Brain microvascular endothelial cell (primary cell): ENCODE measurements around the gene KIRREL3.

Source experiments
- DNase-seq: peaks from one replicate; pipeline ENCODE4 v3.0.0-alpha.2; 2020
- H3K27ac ChIP-seq: fragments of 250-450 bp; sonication (Bioruptor Pico); 2 replicates; pipeline ENCODE4 v1.5.1; 2020; ENCODE audit warnings: mild to moderate bottlenecking, moderate library complexity
- H3K27me3 ChIP-seq: fragments of 250-450 bp; sonication (Bioruptor Pico); replicated peaks from 2 replicates; pipeline ENCODE4 v1.5.1; 2020; ENCODE audit warnings: mild to moderate bottlenecking
- H3K36me3 ChIP-seq: fragments of 250-450 bp; sonication (Bioruptor Pico); replicated peaks from 2 replicates; pipeline ENCODE4 v1.5.1; 2020; ENCODE audit warnings: mild to moderate bottlenecking
- H3K4me3 ChIP-seq: 2 replicates; pipeline ENCODE4 v1.5.1; 2011; ENCODE audit warnings: low read depth, mild to moderate bottlenecking, control low read depth, low read length, moderate library complexity
- in situ Hi-C: cut with HindIII; loops from 2 replicates; pipeline ENCODE4 v1.10.0; 2017; ENCODE audit warnings: low sequenced_read_pairs, low pct_ligation_motif_present
- TF ChIP-seq, protein P1 (sequence below): IDR thresholded peaks from 2 replicates; pipeline ENCODE4 v1.5.1; 2011; ENCODE audit warnings: low read depth, mild to moderate bottlenecking, moderate library complexity, low read length, control low read depth, inconsistent platforms; ENCODE audit errors: missing control alignments

Gene KIRREL3

DNA sequence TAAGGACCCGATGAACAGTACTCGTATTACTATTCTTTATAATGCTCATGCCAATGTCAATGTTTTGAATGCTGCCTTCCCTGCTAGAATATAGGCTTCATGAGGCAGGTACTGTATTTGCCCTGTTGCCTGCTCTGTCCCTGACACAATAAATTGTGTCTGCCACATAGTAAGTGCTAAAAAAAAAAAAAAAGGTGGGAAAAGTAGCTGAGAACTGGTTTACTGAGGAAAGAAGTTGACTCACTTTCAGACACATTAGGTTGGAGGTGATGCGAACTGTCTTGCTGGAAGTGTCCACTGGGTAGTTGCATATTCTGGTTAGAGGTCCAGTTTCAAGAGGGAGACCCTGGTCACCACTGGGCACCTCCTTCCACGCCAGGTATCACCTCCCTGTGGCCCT is 255.9 kb downstream of the KIRREL3 start:
- in situ Hi-C loops: no loop called here
- Histone ChIP-seq H3K36me3 (no peaks in the 10 kb centered on the region), H3K27ac (no peak overlapping the region), H3K4me3 (no peak overlapping the region), H3K27me3 (no peaks in the 10 kb centered on the region)
- DNase-seq: no peak
- TF ChIP-seq, protein P1, sequence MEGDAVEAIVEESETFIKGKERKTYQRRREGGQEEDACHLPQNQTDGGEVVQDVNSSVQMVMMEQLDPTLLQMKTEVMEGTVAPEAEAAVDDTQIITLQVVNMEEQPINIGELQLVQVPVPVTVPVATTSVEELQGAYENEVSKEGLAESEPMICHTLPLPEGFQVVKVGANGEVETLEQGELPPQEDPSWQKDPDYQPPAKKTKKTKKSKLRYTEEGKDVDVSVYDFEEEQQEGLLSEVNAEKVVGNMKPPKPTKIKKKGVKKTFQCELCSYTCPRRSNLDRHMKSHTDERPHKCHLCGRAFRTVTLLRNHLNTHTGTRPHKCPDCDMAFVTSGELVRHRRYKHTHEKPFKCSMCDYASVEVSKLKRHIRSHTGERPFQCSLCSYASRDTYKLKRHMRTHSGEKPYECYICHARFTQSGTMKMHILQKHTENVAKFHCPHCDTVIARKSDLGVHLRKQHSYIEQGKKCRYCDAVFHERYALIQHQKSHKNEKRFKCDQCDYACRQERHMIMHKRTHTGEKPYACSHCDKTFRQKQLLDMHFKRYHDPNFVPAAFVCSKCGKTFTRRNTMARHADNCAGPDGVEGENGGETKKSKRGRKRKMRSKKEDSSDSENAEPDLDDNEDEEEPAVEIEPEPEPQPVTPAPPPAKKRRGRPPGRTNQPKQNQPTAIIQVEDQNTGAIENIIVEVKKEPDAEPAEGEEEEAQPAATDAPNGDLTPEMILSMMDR: no peak

DNA sequence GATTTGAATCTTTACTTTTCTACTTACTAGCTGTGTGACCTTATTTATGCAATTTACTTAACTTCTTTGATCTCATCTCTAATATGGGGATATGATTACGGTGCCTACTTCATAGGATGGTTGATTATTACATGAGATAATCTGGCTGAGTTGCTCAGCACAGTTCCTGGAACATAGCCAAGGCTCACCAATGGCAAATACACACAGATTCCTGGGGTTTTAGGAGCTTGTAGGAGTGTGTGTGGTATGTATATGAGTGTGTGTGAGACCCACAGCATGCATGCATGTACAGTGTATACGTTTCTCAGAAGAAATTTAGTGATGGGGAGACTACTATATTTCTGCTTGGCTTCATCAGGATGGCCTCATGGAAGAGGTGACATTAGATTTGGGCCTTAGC is 256.9 kb downstream of the KIRREL3 start:
- Histone ChIP-seq H3K27ac (no peak overlapping the region), H3K27me3 (no peaks in the 10 kb centered on the region), H3K36me3 (no peaks in the 10 kb centered on the region), H3K4me3 (no peak overlapping the region)
- TF ChIP-seq, protein P1: no peak
- no peak for DNase-seq
- in situ Hi-C loops: no loop called here

DNA sequence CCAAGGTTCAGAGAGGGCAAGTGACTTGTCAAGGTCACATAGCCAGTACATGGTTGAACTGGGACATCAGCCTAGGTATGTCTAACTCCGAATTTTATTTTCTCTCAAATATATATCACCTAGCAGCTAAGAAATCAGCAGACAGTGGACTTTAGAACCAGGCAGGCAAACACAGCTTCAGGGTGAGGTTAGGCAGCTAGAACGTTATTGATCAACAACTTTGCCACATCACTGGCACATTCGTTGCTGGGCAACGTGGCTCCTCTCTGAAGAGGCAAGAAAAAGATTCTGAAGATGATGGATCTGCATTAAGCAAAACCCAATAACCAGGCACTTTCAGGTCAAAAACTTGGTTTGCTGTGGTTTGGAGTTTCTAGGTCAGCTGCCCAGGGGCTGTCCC is 258.0 kb downstream of the KIRREL3 start:
- in situ Hi-C loops: no loop called here
- Histone ChIP-seq H3K27ac (no peak overlapping the region), H3K27me3 (no peaks in the 10 kb centered on the region), H3K4me3 (no peak overlapping the region), H3K36me3 (no peaks in the 10 kb centered on the region)
- TF ChIP-seq, protein P1: no peak
- no peak for DNase-seq

GRCh38 chr11:126740846-126741245 is 259.7 kb downstream of the KIRREL3 start:
- Histone ChIP-seq H3K27ac (no peak overlapping the region), H3K36me3 (no peaks in the 10 kb centered on the region), H3K4me3 (no peak overlapping the region), H3K27me3 (no peaks in the 10 kb centered on the region)
- TF ChIP-seq, protein P1: no peak
- no peak for DNase-seq
- in situ Hi-C loops: no loop called here

DNA sequence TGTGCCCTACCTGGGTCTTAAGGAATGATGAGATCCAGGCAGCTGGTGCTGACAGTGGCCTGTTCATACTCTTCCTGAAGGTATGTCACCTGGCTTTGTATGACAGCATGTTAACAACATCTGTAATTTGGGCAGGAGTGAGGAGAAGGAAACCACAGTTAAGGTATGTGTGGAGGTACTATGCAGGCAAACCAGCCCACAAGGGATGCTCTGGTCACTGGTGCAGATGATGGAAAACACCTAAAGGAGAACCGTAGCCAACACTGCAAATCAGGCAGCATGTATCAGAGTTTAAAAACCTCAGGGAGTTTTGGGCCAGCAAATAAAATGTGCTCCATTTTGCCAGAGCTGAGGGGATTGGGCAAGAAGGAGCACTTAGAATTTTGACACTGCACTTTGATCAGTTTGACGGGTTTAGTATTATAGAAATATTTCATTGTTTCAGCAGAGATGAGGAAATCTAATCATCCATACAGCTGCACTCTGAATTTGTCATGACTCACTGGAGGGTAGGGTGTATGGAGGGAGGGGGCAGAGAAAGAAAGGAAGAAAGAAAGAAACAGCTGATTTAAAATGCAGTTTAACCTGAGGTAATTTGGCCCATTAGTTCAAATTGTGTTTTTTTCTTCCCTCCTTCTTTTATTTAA is 260.9 kb downstream of the KIRREL3 start:
- H3K27me3 ChIP-seq: no peaks in the 10 kb centered on the region
- TF ChIP-seq, protein P1: no peak
- in situ Hi-C loops: no loop called here
- DNase-seq: no peak
- H3K27ac ChIP-seq: no peak overlapping the region
- H3K36me3 ChIP-seq: no peaks in the 10 kb centered on the region
- no peak overlapping the region for H3K4me3 ChIP-seq
